ENCODE results near the gene RUNDC3A.
"Not testable (repeated sequence)": the region's sequence is repeated elsewhere in the genome, so short reads cannot be mapped to it uniquely, and the experiment has no call there.

RUNDC3A gene

GRCh38 chr17:44346064-44346844, 37.9 kb downstream of the RUNDC3A start:
- DNase-seq: no peak

- not testable (repeated sequence) for DNase-seq
Observed at GRCh38 chr17:44347206-44348055, 39.0 kb downstream of the RUNDC3A start.

- DNase-seq: peak; percentile 48
Observed at GRCh38 chr17:44348234-44348987, 40.0 kb downstream of the RUNDC3A start.

GRCh38 chr17:44348988-44349364, 40.6 kb downstream of the RUNDC3A start:
- no peak for DNase-seq

GRCh38 chr17:44349553-44350070, 41.2 kb downstream of the RUNDC3A start:
- no peak for DNase-seq

GRCh38 chr17:44350733-44351226, 42.4 kb downstream of the RUNDC3A start:
- DNase-seq: peak; percentile 62

- no peak for DNase-seq
Observed at GRCh38 chr17:44351464-44351863, 43.1 kb downstream of the RUNDC3A start.

GRCh38 chr17:44351961-44352827, 43.8 kb downstream of the RUNDC3A start:
- DNase-seq: no peak

GRCh38 chr17:44352828-44353671, 44.6 kb downstream of the RUNDC3A start:
- DNase-seq: no peak

GRCh38 chr17:44353672-44354331, 45.4 kb downstream of the RUNDC3A start:
- DNase-seq: no peak

- no peak for DNase-seq
Observed at GRCh38 chr17:44354582-44355561, 46.5 kb downstream of the RUNDC3A start.

- DNase-seq: no peak
Observed at GRCh38 chr17:44355642-44356099, 47.3 kb downstream of the RUNDC3A start.

GRCh38 chr17:44356241-44356640, 47.8 kb downstream of the RUNDC3A start:
- no peak for DNase-seq

- DNase-seq: no peak
Observed at GRCh38 chr17:44358066-44358465, 49.7 kb downstream of the RUNDC3A start.

GRCh38 chr17:44359006-44359405, 50.6 kb downstream of the RUNDC3A start:
- DNase-seq: no peak

- DNase-seq: no peak
Observed at GRCh38 chr17:44359458-44360143, 51.2 kb downstream of the RUNDC3A start.

GRCh38 chr17:44360144-44360533, 51.7 kb downstream of the RUNDC3A start:
- DNase-seq: no peak

GRCh38 chr17:44360826-44361225, 52.4 kb downstream of the RUNDC3A start:
- DNase-seq: no peak

All from midbrain (tissue), 1 donor.